Endothelial cell (in vitro differentiated cells): ENCODE results near the gene ATF6B. TPM values are rescaled to one million over a fixed set of nuclear protein-coding genes. Genes with fewer than 3 reads are reported as not detected.

ENCODE experiments used
- DNase-seq: peaks from one replicate; pipeline ENCODE4 v3.0.0; 2021; ENCODE audit warnings: low spot score
- H3K27ac Mint-ChIP-seq: one replicate; pipeline ENCODE4 v1.8.0; 2021; ENCODE audit warnings: mixed read lengths, inconsistent platforms; ENCODE audit not compliant: unreplicated experiment
- H3K27me3 Mint-ChIP-seq: one replicate; pipeline ENCODE4 v1.8.0; 2021; ENCODE audit warnings: mild to moderate bottlenecking, moderate library complexity, mixed read lengths, inconsistent platforms; ENCODE audit not compliant: unreplicated experiment
- H3K36me3 Mint-ChIP-seq: one replicate; pipeline ENCODE4 v1.8.0; 2021; ENCODE audit warnings: mild to moderate bottlenecking, low read depth, mixed read lengths, inconsistent platforms; ENCODE audit not compliant: unreplicated experiment
- H3K4me1 Mint-ChIP-seq: one replicate; pipeline ENCODE4 v1.8.0; 2021; ENCODE audit warnings: mild to moderate bottlenecking, mixed read lengths, inconsistent platforms; ENCODE audit not compliant: unreplicated experiment
- H3K4me3 Mint-ChIP-seq: one replicate; pipeline ENCODE4 v1.8.0; 2021; ENCODE audit warnings: mild to moderate bottlenecking, mixed read lengths, inconsistent platforms; ENCODE audit not compliant: unreplicated experiment
- H3K9me3 Mint-ChIP-seq: one replicate; pipeline ENCODE4 v1.8.0; 2021; ENCODE audit warnings: mixed read lengths, inconsistent platforms; ENCODE audit not compliant: unreplicated experiment
- CTCF ChIP-seq: fragments of 200-600 bp; sonication (generic); IDR thresholded peaks from one replicate; pipeline ENCODE4 v1.5.0; 2021; ENCODE audit warnings: antibody characterized with exemption; ENCODE audit not compliant: unreplicated experiment
- total RNA-seq: library from RNA; stranded (reverse); fragmentation: NEBNext Ultra II Directional; extraction: Animal tissue kit (Norgen Biotek cat#: 25700); gene quantifications from one replicate; pipeline ENCODE4 v1.2.1, GENCODE V29; 2021; ENCODE audit not compliant: unreplicated experiment

The ATF6B gene
- total RNA-seq, 1 donor from 2014 or later, result 72.9 TPM

GRCh38 chr6:32088487-32089049 lies 39.5 kb downstream of the ATF6B start:
- H3K4me3 Mint-ChIP-seq, result no peak overlapping the region
- no peaks in the 10 kb centered on the region for H3K4me1 Mint-ChIP-seq
- no peaks in the 10 kb centered on the region for H3K9me3 Mint-ChIP-seq
- H3K27me3 Mint-ChIP-seq, result peaks cover 9% of the 10 kb centered on the region
- no peak for TF ChIP-seq CTCF
- H3K36me3 Mint-ChIP-seq, result no peaks in the 10 kb centered on the region
- no peak for DNase-seq
- H3K27ac Mint-ChIP-seq, result no peak overlapping the region

GRCh38 chr6:32087574-32088486 lies 40.2 kb downstream of the ATF6B start:
- H3K27ac Mint-ChIP-seq, result no peak overlapping the region
- TF ChIP-seq CTCF, result peak; percentile 15
- no peaks in the 10 kb centered on the region for H3K9me3 Mint-ChIP-seq
- H3K4me1 Mint-ChIP-seq, result no peaks in the 10 kb centered on the region
- peak; percentile 86 for DNase-seq
- peaks cover 5% of the 10 kb centered on the region for H3K36me3 Mint-ChIP-seq
- H3K27me3 Mint-ChIP-seq, result peaks cover 12% of the 10 kb centered on the region
- H3K4me3 Mint-ChIP-seq, result no peak overlapping the region

GRCh38 chr6:32086661-32087573 lies 41.1 kb downstream of the ATF6B start:
- no peak for DNase-seq
- H3K36me3 Mint-ChIP-seq, result peaks cover 6% of the 10 kb centered on the region
- H3K9me3 Mint-ChIP-seq, result no peaks in the 10 kb centered on the region
- no peak overlapping the region for H3K4me3 Mint-ChIP-seq
- H3K4me1 Mint-ChIP-seq, result no peaks in the 10 kb centered on the region
- H3K27ac Mint-ChIP-seq, result no peak overlapping the region
- no peak for TF ChIP-seq CTCF
- H3K27me3 Mint-ChIP-seq, result peaks cover 14% of the 10 kb centered on the region

GRCh38 chr6:32085759-32086459 lies 42.1 kb downstream of the ATF6B start:
- no peak overlapping the region for H3K4me3 Mint-ChIP-seq
- no peak overlapping the region for H3K27ac Mint-ChIP-seq
- DNase-seq, result no peak
- peaks cover 14% of the 10 kb centered on the region for H3K27me3 Mint-ChIP-seq
- peaks cover 6% of the 10 kb centered on the region for H3K36me3 Mint-ChIP-seq
- no peak for TF ChIP-seq CTCF
- no peaks in the 10 kb centered on the region for H3K4me1 Mint-ChIP-seq
- H3K9me3 Mint-ChIP-seq, result no peaks in the 10 kb centered on the region
